ENCODE data around the gene HCFC1R1.

The HCFC1R1 gene

DNA sequence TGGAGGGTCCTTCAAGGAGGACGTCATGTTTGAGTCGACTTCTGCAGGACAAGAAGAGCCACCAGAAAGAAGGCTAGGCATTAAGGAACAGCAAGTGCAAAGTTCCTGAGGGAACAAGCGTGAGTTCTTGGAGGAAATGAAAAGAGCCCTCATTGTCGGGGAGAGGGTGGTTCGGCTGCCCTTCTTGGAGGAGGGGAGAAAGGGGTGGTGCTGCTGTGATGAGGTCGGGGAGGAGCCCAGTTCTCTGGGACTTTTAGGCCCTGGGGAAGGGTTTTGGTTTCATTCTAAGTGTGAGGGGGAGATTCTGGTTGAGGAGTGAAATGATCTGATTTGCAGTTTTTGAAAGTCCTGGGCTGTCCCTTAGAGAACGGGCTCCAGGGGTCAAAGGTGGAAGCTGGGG lies 8.9 kb upstream of the HCFC1R1 start:
- POLR2A ChIA-PET: no interaction called here
- no peak for TF ChIP-seq CTCF (IDR thresholded peaks at IDR 0.05; ENCODE audit: control extremely low read depth, extremely low read depth, low read depth, missing control alignments)
- CTCF ChIA-PET: interaction anchor here (1.3 to 15.9 kb wide), 14 partner anchors 9 to 135 kb away, joined by 3 to 231 read pairs (median 14); partner anchors contain the start of genes HCFC1R1, IL32, MMP25 and THOC6
- DNase-seq (ENCODE audit: extremely low spot score): no peak

DNA sequence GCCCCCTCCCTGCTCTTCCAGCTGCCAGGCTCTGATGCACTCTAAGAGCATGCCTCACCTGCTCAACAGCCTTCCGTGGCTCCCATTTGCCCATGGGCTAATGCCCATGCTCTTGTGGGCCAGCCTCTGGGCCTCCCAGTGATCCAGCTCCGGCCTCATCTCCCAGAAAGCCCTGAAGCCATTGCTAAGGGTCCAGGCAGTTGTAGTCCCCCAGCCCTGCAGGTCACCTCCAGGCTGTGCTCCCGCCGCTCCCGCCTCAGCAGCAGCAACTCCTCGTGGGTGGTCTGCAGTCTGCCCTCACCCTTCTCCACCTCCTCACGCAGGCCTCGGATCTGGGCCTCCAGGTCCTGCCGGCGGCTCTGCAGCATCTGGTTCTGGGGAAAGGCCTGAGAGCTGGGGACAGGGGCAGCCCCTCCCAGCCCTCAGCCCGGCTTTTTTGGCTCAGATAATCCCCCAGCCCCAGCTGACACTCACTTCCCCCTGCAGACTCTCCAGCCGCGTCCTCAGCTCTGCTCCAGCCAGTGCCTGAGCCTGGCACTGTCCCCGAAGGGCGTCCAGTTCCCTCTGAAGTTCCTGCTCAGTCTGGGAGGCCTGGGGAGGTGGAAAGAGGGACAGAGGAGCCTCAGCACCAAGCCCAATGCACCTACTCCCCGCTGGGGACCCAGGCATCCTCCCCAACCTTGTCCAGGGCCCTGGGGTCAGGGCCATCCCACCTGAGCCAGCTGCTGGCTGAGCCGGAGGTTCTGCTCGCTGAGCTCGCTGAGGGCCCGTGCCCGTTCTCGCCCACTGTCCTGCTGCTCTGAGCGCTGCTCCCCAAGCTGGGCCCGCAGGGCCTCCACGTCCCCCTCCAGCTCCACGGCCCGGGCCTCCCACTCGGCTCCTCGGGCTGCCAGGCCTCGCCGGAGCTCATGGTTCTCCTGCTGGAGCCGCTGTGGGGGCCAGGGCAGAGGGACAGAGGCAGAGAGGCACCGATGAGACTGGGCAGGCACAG lies 6.8 kb upstream of the HCFC1R1 start:
- POLR2A ChIA-PET: no interaction called here
- no peak for DNase-seq (ENCODE audit: extremely low spot score)
- CTCF ChIA-PET: interaction anchor here (0.7 to 15.9 kb wide), 23 partner anchors 9 to 157 kb away, joined by 3 to 231 read pairs (median 8); partner anchors contain the start of genes HCFC1R1, IL32, MMP25 and THOC6
- no peak for TF ChIP-seq CTCF (IDR thresholded peaks at IDR 0.05; ENCODE audit: control extremely low read depth, extremely low read depth, low read depth, missing control alignments)

DNA sequence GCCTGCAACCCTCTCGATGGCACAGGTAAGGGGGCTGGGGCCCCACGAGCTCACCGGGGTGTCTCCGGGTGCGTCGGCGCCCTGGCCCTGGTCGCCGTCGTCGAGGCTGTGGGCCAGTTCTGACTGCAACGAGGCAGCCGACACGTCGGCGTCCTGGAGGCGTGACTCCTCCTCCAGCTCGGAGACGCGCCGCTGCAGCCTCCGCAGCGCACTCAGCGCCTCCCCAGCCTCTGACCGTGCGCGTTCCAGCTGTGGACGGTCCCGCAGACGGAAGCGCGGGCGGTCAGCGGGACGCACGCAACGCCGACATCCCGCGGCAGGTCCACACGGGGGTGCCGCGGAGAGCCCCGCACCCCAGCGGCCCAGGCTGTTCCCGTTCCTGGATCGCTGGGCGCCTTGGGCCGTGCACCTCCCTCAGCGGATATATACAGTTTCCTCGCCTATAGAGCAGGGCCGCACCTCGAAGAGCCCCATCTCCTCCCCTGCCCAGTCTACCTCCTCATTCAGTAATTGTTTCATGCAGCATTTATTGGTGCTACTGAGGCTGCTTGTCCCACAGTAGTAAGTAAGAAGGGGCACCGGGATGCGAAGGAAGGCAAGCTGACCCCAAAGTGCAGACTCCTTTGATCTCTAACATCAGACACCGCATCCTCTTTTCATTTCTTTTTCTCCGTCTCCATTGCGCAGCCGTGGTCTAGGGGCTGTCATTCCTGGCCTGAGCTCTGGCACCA lies 5.9 kb upstream of the HCFC1R1 start:
- TF ChIP-seq CTCF (IDR thresholded peaks at IDR 0.05; ENCODE audit: control extremely low read depth, extremely low read depth, low read depth, missing control alignments): no peak
- CTCF ChIA-PET: interaction anchor here (0.7 to 15.9 kb wide), 13 partner anchors 8 to 991 kb away, joined by 3 to 231 read pairs (median 8); partner anchors contain the start of genes HCFC1R1, MMP25, THOC6 and TNFRSF12A
- POLR2A ChIA-PET: interaction anchor here (1.5 kb wide), 1 partner anchor 29 kb away, joined by 3 read pairs; no protein-coding TSS in a partner anchor
- no peak for DNase-seq (ENCODE audit: extremely low spot score)

DNA sequence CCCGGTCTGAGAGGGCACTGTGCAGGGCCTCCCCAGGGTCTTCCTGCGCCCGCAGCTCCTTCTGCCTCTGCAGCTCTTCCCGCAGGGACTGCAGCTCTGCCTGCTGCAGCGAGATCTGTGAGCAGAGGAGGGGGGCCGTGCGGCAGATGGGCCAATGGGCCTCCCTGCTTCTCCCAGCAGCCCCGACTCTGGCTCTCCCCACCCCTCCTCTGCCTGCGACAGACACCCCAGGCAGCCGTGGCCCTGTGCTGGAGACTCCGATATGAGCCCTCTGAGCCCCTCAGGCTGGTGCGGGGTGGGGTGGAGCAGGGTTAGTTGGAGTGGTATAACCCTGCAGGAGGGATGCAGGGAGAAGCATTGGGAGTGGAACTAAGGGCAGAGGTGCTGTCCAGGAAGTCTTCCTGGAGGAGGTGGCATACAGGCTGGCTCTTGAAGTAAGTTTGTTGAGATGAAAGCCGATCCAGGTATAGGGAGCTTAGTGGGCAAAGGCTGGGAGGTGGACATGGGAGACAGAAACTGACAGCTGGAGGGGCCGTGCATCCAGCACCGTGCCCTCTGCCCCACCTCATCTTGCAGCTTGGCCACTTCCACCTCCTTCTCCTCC lies 5.1 kb upstream of the HCFC1R1 start:
- POLR2A ChIA-PET: interaction anchor here (0.6 to 1.5 kb wide), 4 partner anchors 25 to 286 kb away, joined by 3 to 5 read pairs (median 4); no protein-coding TSS in a partner anchor
- no peak for DNase-seq (ENCODE audit: extremely low spot score)
- TF ChIP-seq CTCF (IDR thresholded peaks at IDR 0.05; ENCODE audit: control extremely low read depth, extremely low read depth, low read depth, missing control alignments): no peak
- CTCF ChIA-PET: interaction anchor here (0.7 to 15.9 kb wide), 31 partner anchors 7 to 990 kb away, joined by 3 to 231 read pairs (median 6); partner anchors contain the start of genes CLDN6, CLDN9, HCFC1R1 and MMP25

DNA sequence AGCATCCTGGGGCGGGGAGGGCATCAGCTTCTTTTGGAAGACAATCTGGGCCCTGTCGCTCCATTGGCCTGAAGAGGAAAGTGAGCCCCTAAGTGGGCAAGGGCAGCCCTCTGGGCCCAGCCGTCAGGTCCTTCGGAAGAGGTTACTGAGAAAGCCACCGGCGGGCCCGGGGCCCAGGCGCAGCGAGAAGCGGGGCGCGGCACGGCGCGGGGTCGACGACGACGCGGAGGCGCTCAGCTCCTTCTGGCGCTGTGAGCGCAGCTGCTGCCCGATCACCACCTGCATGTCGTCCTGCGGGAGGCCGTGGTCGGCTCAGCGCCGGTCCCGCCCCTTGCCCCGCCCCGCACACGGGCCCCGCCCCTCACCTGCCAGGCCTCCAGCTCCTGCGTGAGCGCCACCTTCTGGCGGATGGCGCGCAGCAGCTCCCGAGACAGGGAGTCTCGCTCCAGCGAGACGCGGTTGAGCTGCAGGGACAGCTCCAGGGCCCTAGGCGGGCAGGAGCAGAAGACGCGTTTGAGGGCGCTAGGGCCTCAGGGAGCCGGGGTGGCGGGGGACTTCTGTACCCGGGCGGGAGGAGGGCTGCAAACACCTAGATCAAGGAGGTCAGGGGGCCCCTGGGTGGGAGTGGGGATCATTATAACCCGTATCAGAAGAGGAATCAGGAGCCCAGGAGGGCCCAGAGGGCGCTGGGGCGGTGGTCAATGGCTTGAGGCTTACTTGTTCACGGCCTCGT lies 4.4 kb upstream of the HCFC1R1 start:
- POLR2A ChIA-PET: interaction anchor here (0.6 to 1.5 kb wide), 4 partner anchors 24 to 285 kb away, joined by 3 to 5 read pairs (median 4); no protein-coding TSS in a partner anchor
- peak; percentile 93 for DNase-seq (ENCODE audit: extremely low spot score)
- CTCF ChIA-PET: interaction anchor here (0.7 to 15.9 kb wide), 27 partner anchors 9 to 160 kb away, joined by 3 to 231 read pairs (median 6); partner anchors contain the start of genes CLDN6, CLDN9, IL32 and MMP25

More for the DNA sequence above, 4.4 kb upstream of the HCFC1R1 start:
- TF ChIP-seq CTCF (IDR thresholded peaks at IDR 0.05; ENCODE audit: control extremely low read depth, extremely low read depth, low read depth, missing control alignments): peak; percentile 96
